GM18502 (cell line): Measurements from ENCODE around the gene LEF1.

Source experiments
- ATAC-seq: cut with Tn5 transposase; IDR thresholded peaks from one replicate; pipeline ENCODE4 v1.9.1; 2021; ENCODE audit warnings: mild to moderate bottlenecking; ENCODE audit not compliant: unreplicated experiment, poor library complexity

Gene LEF1

GRCh38 chr4:108152980-108153379 is 15.8 kb downstream of the LEF1 start:
- ATAC-seq: no peak

- ATAC-seq: no peak
Measured at GRCh38 chr4:108149588-108150380, 18.9 kb downstream of the LEF1 start.

GRCh38 chr4:108148316-108148715 is 20.4 kb downstream of the LEF1 start:
- ATAC-seq: no peak

DNA sequence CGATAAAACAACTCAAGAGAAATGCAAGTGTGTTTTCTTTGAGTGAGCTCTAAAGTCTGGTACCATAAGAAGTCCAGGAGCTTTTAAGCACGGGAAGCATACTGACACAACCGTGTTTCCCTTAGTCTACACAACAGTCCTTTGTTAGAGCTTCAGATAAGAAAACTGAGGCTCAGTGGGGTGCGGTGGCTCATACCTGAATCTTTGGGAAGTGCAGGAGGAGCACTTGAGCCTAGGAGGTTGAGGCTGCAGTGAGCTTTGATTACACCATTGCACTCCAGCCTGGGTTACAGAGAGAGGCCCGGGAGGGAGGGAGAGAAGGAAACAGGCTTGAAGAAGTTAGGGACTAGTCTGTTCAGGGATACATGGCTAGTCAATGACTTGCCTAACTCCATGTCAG is 21.9 kb downstream of the LEF1 start:
- ATAC-seq: no peak

- ATAC-seq: no peak
Measured at GRCh38 chr4:108146336-108146735, 22.4 kb downstream of the LEF1 start.

GRCh38 chr4:108144451-108144850 is 24.3 kb downstream of the LEF1 start:
- ATAC-seq: no peak

- ATAC-seq: no peak
Measured at GRCh38 chr4:108143515-108143914, 25.2 kb downstream of the LEF1 start.

DNA sequence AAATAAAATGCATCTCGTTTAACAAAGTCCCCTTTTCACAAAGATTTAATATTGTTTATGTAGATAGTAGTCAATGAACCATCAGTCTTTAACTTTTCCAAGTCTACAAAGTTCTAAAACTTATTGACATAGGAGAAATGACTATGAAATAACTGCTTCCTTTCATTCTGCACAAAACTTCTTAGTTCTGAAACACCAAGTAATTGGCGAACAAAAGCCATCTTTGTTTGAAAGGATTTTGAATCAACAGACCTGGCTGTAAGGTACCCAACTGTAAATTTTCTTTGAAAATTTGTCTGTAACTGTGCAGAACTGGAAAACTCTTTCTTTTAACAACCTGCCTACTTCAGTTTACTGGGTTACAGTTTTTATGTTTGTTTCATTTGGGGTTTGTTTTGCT is 25.9 kb downstream of the LEF1 start:
- no peak for ATAC-seq

DNA sequence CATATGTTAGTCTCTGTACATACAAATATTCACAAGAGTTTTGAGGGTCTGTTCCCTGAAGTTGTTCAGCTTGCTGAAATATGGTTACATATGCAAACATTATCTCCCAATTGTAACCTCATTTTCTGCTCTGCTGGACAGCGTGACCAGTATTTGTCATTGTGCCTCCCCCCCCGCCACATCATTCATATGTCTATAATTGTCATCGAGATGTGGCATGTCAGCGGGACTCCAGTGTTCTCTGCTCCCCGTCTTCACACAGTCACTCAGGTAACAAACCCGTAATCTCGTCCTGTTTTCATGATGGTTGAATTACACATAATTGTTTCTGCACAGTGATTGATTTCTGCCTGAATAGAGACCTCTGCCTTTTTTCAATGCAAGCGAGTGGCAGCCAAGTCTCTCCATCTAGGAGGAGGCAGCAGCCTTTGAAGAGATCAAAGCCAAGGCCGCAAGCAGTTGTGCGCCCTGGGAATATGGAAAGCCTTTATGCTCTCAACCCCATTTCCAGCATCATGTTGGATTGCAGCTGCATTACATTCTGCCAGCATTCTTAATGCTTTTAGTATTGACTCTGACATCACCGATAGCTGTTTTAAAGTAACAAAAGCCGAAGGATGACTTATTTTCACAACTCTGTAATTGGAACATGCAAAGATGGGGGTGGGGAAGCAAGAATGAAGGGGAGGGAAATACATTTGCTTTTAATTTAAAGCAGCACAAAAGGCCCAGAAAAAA is 27.4 kb downstream of the LEF1 start:
- ATAC-seq: no peak

GRCh38 chr4:108140328-108140727 is 28.4 kb downstream of the LEF1 start:
- ATAC-seq: no peak

- ATAC-seq: peak; percentile 52
Measured at GRCh38 chr4:108139089-108139488, 29.6 kb downstream of the LEF1 start.

- no peak for ATAC-seq
Measured at GRCh38 chr4:108135549-108136209, 33.1 kb downstream of the LEF1 start.

- no peak for ATAC-seq
Measured at GRCh38 chr4:108130955-108131354, 37.8 kb downstream of the LEF1 start.

DNA sequence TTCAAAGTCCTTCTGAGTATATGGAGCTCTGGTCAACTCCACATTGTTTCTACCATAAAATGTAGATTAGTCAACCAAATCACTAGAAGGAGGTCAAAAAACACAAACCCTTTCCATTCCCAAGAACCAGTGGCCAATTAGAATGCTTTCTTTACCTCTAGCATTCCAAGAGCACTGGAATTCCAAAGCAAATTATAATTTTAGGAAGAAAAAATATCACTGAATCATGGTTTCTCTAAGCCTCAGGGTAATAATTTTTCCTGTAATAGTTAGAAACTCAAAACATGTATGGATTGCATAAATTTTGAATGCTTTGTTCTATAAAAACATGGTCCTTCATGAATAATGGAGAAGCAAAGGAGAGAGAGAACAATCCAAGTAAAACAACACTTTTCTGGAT is 39.5 kb downstream of the LEF1 start:
- no peak for ATAC-seq

- ATAC-seq: no peak
Measured at GRCh38 chr4:108126806-108127205, 41.9 kb downstream of the LEF1 start.

GRCh38 chr4:108120789-108121188 is 47.9 kb downstream of the LEF1 start:
- ATAC-seq: no peak

GRCh38 chr4:108119199-108119800 is 49.4 kb downstream of the LEF1 start:
- ATAC-seq: peak; percentile 14

GRCh38 chr4:108118505-108118904 is 50.2 kb downstream of the LEF1 start:
- peak; percentile 94 for ATAC-seq

DNA sequence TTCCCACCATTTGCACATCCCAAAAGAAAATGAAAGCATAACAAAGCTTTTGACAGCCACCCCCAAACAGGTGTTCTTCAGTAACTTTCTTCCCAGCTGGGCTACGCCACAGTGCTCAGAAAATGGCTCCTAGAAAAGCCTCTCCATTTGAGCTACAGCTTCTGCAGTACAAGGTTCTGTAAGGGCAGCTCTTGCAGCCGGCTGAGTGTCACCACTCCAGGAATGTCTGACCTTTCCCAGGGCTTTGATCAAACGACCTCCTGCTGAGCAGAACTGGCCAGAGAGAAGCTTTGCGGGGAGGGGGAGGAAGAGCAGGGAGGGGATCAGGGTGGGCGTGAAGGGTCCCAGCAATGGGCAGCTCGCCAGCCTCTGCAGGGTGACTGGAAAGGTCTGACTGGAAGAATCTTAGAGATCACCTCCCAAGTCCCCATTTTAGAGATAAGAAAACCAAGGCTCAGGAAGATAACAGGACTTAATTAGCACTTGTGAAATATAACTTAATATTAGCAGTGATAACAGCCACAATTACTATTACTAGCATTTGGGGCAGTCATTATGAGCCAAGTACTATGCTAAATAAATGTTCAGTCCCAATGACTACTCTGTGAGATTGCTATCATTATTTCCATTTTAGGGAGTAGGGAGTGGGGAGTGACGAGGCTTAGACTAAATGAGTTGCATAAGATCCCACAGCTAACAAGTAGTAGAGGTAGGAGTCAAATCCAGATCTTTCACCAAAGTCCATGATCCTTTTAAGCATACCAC is 51.1 kb downstream of the LEF1 start:
- ATAC-seq: no peak
